Mesodermal cell (in vitro differentiated cells): ENCODE measurements around the gene SOWAHC.

Source experiments
- H3K27ac ChIP-seq: 2 replicates; pipeline ENCODE4 v1.7.0; 2013; ENCODE audit warnings: mild to moderate bottlenecking, low read depth, low read length, moderate library complexity; ENCODE audit not compliant: severe bottlenecking
- H3K36me3 ChIP-seq: 2 replicates; pipeline ENCODE4 v1.7.1; 2013; ENCODE audit warnings: mild to moderate bottlenecking, low read length, moderate library complexity; ENCODE audit not compliant: control insufficient read depth, insufficient read depth
- H3K4me1 ChIP-seq: one replicate; pipeline ENCODE4 v1.7.1; 2013; ENCODE audit warnings: mild to moderate bottlenecking, low read length; ENCODE audit not compliant: insufficient read depth, control insufficient read depth, poor library complexity, severe bottlenecking
- H3K4me3 ChIP-seq: 2 replicates; pipeline ENCODE4 v1.7.0; 2013; ENCODE audit warnings: low read length, control low read depth, mild to moderate bottlenecking; ENCODE audit not compliant: insufficient read depth, poor library complexity, severe bottlenecking; ENCODE audit errors: extremely low read depth
- H3K9me3 ChIP-seq: 2 replicates; pipeline ENCODE4 v1.7.1; 2013; ENCODE audit warnings: mild to moderate bottlenecking, low read length, moderate library complexity; ENCODE audit not compliant: control insufficient read depth
- WGBS, 2 experiments: methylation state at CpG; one replicate each; pipeline ENCODE4 v1.1.5; 2013; ENCODE audit warnings: missing lambda C conversion rate in 2 of 2; ENCODE audit not compliant: insufficient coverage in 2 of 2; 5-methylcytosine and 5-hydroxymethylcytosine counted together

Gene SOWAHC

DNA sequence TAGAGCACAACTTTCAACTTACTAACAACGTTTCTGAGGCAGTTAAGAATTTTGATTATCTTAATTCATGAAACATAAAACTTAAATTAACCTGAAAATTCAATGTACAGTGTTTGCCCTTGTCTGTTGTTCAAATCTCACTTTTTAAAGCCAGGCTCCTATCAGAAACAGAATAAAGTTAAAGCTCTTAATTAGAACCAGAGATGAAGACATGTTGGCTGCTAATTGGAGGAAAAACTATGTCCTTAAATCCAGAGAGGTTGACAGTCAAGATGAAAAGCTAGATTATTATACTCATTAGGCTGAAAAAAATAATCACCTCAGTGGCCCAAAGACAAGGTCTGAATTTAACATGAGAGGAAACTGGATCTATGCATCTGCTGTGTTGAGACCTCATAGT lies 52.3 kb downstream of the SOWAHC start:
- Histone ChIP-seq H3K27ac (no peak overlapping the region), H3K4me1 (no peaks in the 10 kb centered on the region), H3K36me3 (no peaks in the 10 kb centered on the region), H3K4me3 (no peak overlapping the region), H3K9me3 (no peaks in the 10 kb centered on the region)
- no CpG with 5 or more reads among the region's 1 CpG for WGBS, 2 experiments
